ENCODE measurements around the gene TMEM269.

GRCh38 chr1:42742141-42742540, 42.6 kb upstream of the TMEM269 start:
- no peak for TF ChIP-seq POLR2A (IDR thresholded peaks at IDR 0.05)
- TF ChIP-seq POLR2AphosphoS5 (IDR thresholded peaks at IDR 0.05) = no peak
- TF ChIP-seq, protein P1, sequence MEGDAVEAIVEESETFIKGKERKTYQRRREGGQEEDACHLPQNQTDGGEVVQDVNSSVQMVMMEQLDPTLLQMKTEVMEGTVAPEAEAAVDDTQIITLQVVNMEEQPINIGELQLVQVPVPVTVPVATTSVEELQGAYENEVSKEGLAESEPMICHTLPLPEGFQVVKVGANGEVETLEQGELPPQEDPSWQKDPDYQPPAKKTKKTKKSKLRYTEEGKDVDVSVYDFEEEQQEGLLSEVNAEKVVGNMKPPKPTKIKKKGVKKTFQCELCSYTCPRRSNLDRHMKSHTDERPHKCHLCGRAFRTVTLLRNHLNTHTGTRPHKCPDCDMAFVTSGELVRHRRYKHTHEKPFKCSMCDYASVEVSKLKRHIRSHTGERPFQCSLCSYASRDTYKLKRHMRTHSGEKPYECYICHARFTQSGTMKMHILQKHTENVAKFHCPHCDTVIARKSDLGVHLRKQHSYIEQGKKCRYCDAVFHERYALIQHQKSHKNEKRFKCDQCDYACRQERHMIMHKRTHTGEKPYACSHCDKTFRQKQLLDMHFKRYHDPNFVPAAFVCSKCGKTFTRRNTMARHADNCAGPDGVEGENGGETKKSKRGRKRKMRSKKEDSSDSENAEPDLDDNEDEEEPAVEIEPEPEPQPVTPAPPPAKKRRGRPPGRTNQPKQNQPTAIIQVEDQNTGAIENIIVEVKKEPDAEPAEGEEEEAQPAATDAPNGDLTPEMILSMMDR (IDR thresholded peaks at IDR 0.05) = no peak
- TF ChIP-seq EP300 (IDR thresholded peaks at IDR 0.05) = no peak
